Cardiac ventricle fibroblast (primary cell): Measurements from ENCODE around the gene SPINK2. TPM values are rescaled to one million over a fixed set of nuclear protein-coding genes. Genes with fewer than 3 reads are reported as not detected.

ENCODE experiments used
- total RNA-seq: library from RNA; depleted of rRNA; stranded (reverse); fragments of >200 nt; gene quantifications from 2 replicates; pipeline ENCODE4 v1.2.3, GENCODE V29; 2015

Gene SPINK2, protein sequence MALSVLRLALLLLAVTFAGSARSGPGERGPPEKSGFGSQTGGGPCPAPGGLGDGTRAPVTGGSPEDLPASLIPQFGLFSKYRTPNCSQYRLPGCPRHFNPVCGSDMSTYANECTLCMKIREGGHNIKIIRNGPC
- total RNA-seq: not detected in 2 replicates

DNA sequence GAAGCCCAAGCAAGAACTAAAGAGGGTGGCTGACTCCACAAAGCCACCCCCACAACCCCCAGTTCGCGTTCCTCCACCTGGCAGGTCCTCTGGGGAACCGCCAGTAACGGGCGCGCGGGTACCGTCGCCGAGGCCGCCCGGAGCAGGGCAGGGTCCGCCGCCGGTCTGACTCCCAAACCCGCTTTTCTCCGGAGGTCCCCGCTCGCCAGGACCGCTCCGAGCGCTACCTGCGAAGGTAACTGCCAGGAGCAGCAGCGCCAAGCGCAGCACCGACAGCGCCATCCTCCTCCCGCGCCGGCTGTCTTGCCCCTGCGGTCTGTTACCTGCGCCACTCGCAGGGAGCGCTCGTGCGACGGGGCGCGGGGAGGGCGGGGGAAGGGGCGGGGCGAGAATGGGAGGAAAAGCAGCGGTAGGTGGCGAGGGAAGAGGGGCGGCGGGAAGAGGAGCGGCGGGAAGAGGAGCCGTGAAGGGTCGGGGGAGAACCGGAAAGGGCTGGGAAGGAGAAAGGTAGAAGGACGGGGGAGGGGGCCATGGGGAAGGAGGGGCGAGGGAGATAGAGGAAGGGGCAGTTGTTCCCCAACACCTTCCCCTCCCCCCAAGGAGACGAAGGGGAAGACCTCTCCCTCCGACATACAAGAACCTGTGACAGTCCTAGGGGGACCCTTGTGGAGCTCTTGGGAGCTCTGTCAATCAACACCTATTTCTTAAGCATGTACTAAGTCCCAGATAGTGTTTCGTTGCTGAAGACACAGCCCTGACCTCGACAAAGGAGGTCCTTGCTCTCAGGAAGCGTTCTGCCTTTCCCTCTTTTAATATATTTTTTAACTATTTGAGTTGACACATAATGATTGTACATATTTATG is at the start of gene SPINK2:
TSS of gene SPINK2 (minus strand) at position 321 of the 863 bp plus-strand sequence. CDS start at position 282, 39 bp downstream.

Other genes with a start within 250 kb of the SPINK2 start
- 2.0 TPM in 1 of 2 replicates, not detected in the other for gene HOPX, start 140.4 kb downstream of the SPINK2 start, total RNA-seq
- gene REST, start 86.2 kb upstream of the SPINK2 start, total RNA-seq: 22.8 and 25.6 TPM in 2 replicates
- gene NOA1, start 155.9 kb upstream of the SPINK2 start, total RNA-seq: 30.7 and 35.3 TPM in 2 replicates
- 62.5 and 72.0 TPM in 2 replicates for gene POLR2B, start 157.2 kb upstream of the SPINK2 start, total RNA-seq